SK-N-MC (cell line): ENCODE results near the gene POFUT1.

Experiments used
- EZH2 ChIP-seq: fragments of 200-600 bp; sonication (generic); IDR thresholded peaks from one replicate; pipeline ENCODE4 v1.6.1; 2017; ENCODE audit warnings: antibody characterized with exemption
- FOXP2 ChIP-seq: optimal IDR thresholded peaks from 2 replicates; pipeline ENCODE3; 2011; ENCODE audit warnings: mild to moderate bottlenecking, moderate library complexity; ENCODE audit not compliant: insufficient read depth; ENCODE audit errors: extremely low read length, control extremely low read depth
- POLR2AphosphoS5 ChIP-seq: IDR thresholded peaks from 2 replicates; pipeline ENCODE4 v1.6.1; 2012; ENCODE audit warnings: mild to moderate bottlenecking, low read depth, low read length, borderline replicate concordance

- no peak for TF ChIP-seq EZH2
- no peak for TF ChIP-seq POLR2AphosphoS5
- no peak for TF ChIP-seq FOXP2
These were observed 45.3 kb upstream of the POFUT1 start for GRCh38 chr20:32162351-32162750.
